A549 treated with Hydrocortisone at 1 μM for 4 hours (cell line): ENCODE measurements around the gene CHSY3. TPM values are rescaled to one million over a fixed set of nuclear protein-coding genes. Genes with fewer than 3 reads are reported as not detected.

Experiments
- total RNA-seq: library from RNA; stranded (reverse); fragments of 200-300 nt; extraction: Qiagen RNA extraction; gene quantifications from 5 replicates; pipeline ENCODE4 v1.2.3, GENCODE V29; 2022

Gene CHSY3
- total RNA-seq: 0.09 to 0.12 TPM (median 0.09 TPM) in 4 of 5 replicates, not detected in the other

DNA sequence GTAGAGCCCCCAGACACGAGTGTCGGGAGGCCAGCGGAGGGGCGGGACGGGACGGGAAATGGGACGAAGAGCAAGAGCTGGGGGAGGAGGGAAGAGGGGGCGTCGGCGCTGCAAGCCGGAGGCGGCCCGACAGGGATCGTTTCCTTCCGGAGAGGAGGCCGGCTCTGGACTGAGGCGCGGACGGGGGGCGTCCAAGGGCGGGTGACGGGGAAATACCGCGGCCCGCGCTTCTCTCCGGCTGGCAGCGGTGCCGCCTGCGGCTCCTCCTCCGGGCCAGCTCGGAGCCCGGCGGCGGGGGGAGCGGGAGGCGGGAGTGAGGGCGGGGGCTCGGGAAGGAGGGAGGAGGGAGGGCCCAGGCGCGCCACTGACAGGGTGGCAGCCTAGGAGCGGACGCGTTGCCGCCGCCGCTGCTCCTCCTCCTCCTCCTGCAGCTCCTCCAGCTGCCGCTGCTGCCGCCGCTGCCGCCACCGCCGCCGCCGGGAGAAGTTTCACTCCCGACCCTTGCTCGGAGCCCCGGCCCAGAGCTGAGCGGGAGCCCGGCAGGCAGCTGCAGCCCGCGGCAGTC lies at the start of gene CHSY3:
TSS of gene CHSY3 (plus strand) at position 364 of the 565 bp plus-strand sequence.

Other genes with a start within 250 kb of the CHSY3 start
- gene MINAR2, start 156.4 kb upstream of the CHSY3 start, total RNA-seq: not detected in 5 replicates